ENCODE data around the gene TBL1X.

DNA sequence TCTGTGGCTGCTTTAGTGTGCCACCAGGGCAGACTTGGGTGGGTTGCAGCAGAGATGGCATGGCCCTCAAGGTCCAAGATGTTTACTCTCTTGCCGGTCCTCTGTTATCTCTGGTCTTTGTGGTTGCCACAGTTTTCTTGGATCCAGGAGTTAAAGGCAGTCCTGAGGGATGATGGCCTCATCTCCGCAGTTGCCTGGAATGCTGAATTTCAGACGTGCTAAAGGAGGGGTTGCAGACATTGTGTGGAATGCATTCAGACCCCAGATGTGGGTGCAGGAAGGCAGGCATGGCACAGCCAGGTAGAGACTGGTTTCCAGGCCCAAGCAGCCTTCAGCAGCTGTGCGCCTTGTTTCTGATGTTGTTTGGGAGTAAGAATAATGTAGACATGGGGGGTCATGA lies 64.4 kb downstream of the TBL1X start:
- TF ChIP-seq CTCF (IDR thresholded peaks at IDR 0.05) (no peak), EZH2 (IDR thresholded peaks at IDR 0.05; ENCODE audit: borderline replicate concordance, insufficient read depth, low read depth, low read length, poor library complexity, severe bottlenecking) (no peak)

Data from B cell (primary cell).